Right forelimb (tissue), 1 donor: ENCODE measurements around the gene SPP1.

Experiments
- DNase-seq: peaks from one replicate; pipeline ENCODE4 v3.0.0-alpha.2; 2018

Gene SPP1

GRCh38 chr4:88027611-88028608, 52.4 kb downstream of the SPP1 start:
- no peak for DNase-seq

- DNase-seq, result no peak
Measured at GRCh38 chr4:88028946-88029345, 53.4 kb downstream of the SPP1 start.

- DNase-seq, result no peak
Measured at GRCh38 chr4:88029556-88029955, 54.0 kb downstream of the SPP1 start.

- DNase-seq, result no peak
Measured at GRCh38 chr4:88030565-88031310, 55.2 kb downstream of the SPP1 start.
